ENCODE measurements around the gene CNIH4.

The CNIH4 gene

DNA sequence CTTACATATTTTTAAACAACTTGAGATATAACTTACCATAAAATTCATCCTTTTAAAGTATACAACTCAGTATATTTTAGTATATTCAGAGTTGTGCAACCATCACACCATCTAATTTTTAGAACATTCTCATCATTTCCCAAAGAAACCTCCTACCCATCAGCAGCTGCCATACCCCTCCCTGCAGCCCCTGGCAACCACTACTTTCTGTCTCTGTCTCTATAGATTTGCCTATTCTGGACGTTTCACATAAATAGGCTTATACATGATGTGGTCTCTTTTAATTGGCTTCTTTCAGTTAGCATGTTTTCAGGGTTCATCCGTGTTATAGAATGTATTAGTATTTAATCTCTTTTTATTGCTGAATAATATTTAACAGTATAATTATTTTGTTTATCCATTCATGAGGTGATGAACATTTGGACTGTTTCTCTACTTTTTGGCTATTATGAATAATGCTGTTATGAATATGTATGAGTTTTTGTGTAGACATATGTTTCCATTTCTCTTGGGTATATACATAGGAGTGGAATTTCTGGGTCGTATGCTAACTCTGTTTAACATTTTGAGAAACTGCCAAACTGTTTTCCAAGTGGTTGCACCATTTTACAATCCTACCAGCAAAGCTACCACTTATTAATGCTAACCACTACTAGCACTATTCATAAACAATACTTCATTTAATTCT, 48.4 kb downstream of the CNIH4 start:
- ChIA-PET CTCF (no interaction called here), POLR2A (no interaction called here)
- TF ChIP-seq FOXM1 (IDR thresholded peaks at IDR 0.05; ENCODE audit: borderline replicate concordance) = no peak
- no peak for TF ChIP-seq HDGF (IDR thresholded peaks at IDR 0.05; ENCODE audit: borderline replicate concordance)
- no peak for TF ChIP-seq SUZ12 (IDR thresholded peaks at IDR 0.05)
- no peak for TF ChIP-seq BHLHE40 (IDR thresholded peaks at IDR 0.05; ENCODE audit: borderline replicate concordance)
- TF ChIP-seq, protein P1, sequence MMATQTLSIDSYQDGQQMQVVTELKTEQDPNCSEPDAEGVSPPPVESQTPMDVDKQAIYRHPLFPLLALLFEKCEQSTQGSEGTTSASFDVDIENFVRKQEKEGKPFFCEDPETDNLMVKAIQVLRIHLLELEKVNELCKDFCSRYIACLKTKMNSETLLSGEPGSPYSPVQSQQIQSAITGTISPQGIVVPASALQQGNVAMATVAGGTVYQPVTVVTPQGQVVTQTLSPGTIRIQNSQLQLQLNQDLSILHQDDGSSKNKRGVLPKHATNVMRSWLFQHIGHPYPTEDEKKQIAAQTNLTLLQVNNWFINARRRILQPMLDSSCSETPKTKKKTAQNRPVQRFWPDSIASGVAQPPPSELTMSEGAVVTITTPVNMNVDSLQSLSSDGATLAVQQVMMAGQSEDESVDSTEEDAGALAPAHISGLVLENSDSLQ (IDR thresholded peaks at IDR 0.05) = no peak
- no peak for TF ChIP-seq L3MBTL2 (conservative IDR thresholded peaks at IDR 0.05)
- TF ChIP-seq NFRKB (IDR thresholded peaks at IDR 0.05) = no peak
- DNase-seq (ENCODE audit: extremely low spot score) = no peak

DNA sequence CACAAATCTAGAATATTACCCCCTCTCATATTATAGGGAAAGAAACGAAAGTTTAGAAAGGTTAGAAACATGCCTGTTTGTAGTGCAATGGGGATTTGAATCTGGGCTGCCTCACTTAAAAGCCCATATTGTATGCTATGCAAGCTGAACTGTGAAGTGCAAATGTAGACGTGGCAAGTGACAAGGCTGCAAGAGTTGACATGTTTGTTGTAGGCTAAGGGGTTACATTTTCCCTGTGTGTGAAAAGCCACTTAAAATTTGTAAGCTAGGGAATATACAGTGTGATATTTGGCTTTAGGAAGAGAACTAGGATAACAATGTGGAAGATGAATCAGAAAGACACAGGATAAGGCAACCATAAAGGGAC, 48.9 kb downstream of the CNIH4 start:
- ChIA-PET CTCF (no interaction called here), POLR2A (no interaction called here)
- no peak for DNase-seq (ENCODE audit: extremely low spot score)
- TF ChIP-seq L3MBTL2 (conservative IDR thresholded peaks at IDR 0.05) (no peak), FOXM1 (IDR thresholded peaks at IDR 0.05; ENCODE audit: borderline replicate concordance) (no peak), ZNF384 (IDR thresholded peaks at IDR 0.05) (no peak), FOXK2 (IDR thresholded peaks at IDR 0.05) (no peak), ARNT (IDR thresholded peaks at IDR 0.05) (no peak), CTBP1 (IDR thresholded peaks at IDR 0.05; ENCODE audit: borderline replicate concordance) (no peak), LEF1 (IDR thresholded peaks at IDR 0.05; ENCODE audit: borderline replicate concordance) (no peak), NFRKB (IDR thresholded peaks at IDR 0.05) (no peak), BHLHE40 (IDR thresholded peaks at IDR 0.05; ENCODE audit: borderline replicate concordance) (no peak), TARDBP (IDR thresholded peaks at IDR 0.05) (no peak), FOXA1 (IDR thresholded peaks at IDR 0.05) (no peak), SUZ12 (IDR thresholded peaks at IDR 0.05) (no peak), ELF4 (IDR thresholded peaks at IDR 0.05) (no peak), SP1 (IDR thresholded peaks at IDR 0.05) (no peak), HDGF (IDR thresholded peaks at IDR 0.05; ENCODE audit: borderline replicate concordance) (no peak)
- TF ChIP-seq, protein P1 (IDR thresholded peaks at IDR 0.05) = no peak

DNA sequence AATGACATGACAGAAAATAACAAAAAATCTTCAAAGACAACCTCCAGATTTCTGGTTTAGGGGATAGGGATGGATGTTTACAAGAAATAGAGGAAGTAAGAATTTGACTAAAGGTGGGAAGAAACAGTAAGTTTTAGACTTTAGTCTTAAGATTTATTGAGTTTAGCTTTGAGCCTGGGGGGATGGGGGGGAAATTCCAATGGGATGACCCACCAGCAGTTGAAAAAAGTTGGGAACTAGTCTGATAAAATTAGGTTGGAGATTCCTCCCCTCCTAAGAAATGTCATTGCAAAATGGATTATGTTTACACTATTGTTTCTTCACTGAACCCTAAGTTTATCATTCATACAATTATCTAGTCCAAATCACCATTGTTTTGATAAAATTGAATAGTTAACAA, 49.5 kb downstream of the CNIH4 start:
- ChIA-PET POLR2A (no interaction called here), CTCF (no interaction called here)
- no peak for TF ChIP-seq NFRKB (IDR thresholded peaks at IDR 0.05)
- no peak for TF ChIP-seq SUZ12 (IDR thresholded peaks at IDR 0.05)
- TF ChIP-seq FOXM1 (IDR thresholded peaks at IDR 0.05; ENCODE audit: borderline replicate concordance) = no peak
- TF ChIP-seq FOXA1 (IDR thresholded peaks at IDR 0.05) = no peak
- no peak for TF ChIP-seq TARDBP (IDR thresholded peaks at IDR 0.05)
- TF ChIP-seq, protein P1 (IDR thresholded peaks at IDR 0.05) = no peak
- TF ChIP-seq FOXK2 (IDR thresholded peaks at IDR 0.05) = no peak
- TF ChIP-seq LEF1 (IDR thresholded peaks at IDR 0.05; ENCODE audit: borderline replicate concordance) = no peak
- TF ChIP-seq SP1 (IDR thresholded peaks at IDR 0.05) = no peak
- no peak for TF ChIP-seq BHLHE40 (IDR thresholded peaks at IDR 0.05; ENCODE audit: borderline replicate concordance)
- TF ChIP-seq ELF4 (IDR thresholded peaks at IDR 0.05) = no peak
- no peak for TF ChIP-seq CTBP1 (IDR thresholded peaks at IDR 0.05; ENCODE audit: borderline replicate concordance)
- no peak for TF ChIP-seq ZNF384 (IDR thresholded peaks at IDR 0.05)
- no peak for TF ChIP-seq HDGF (IDR thresholded peaks at IDR 0.05; ENCODE audit: borderline replicate concordance)
- no peak for TF ChIP-seq ARNT (IDR thresholded peaks at IDR 0.05)
- no peak for TF ChIP-seq L3MBTL2 (conservative IDR thresholded peaks at IDR 0.05)
- no peak for DNase-seq (ENCODE audit: extremely low spot score)

DNA sequence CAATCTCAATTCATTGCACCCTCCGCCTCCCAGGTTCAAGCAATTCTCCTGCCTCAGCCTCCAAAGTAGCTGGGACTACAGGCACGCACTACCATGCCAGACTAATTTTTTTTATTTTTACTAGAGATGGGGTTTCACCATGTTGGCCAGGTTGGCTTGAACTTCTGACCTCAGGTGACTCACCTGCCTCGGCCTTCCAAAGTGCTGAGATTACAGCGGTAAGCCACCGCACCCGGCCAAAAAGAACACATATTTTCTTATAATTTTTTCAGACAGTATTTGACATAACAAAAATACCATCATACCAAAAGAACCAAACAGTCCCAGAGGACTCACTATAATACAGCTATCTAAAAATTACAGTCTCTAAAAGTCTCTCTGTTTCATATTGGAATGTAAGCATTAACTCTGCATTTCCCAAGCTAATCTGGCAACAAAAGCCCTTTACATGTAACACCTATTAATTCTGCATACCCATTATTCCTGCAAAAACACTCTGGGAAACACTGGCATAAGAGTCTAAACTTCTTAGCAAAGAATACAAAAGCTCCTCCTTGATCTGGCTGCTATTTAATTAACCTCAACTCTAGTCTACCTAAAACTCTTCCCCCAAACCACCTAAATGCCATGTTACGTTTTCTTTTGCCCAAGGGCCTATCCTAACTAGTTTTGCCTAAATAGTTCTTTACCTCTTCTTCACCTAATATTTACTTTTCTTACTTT, 51.1 kb downstream of the CNIH4 start:
- no peak for DNase-seq (ENCODE audit: extremely low spot score)
- ChIA-PET POLR2A (interaction anchor here (1.1 kb wide), 1 partner anchor 27 kb away, joined by 4 read pairs; the partner anchor contains the start of gene WDR26), CTCF (interaction anchor here (0.6 kb wide), 1 partner anchor 346 kb away, joined by 3 read pairs; no protein-coding TSS in a partner anchor)
- TF ChIP-seq TARDBP (IDR thresholded peaks at IDR 0.05) (no peak), NFRKB (IDR thresholded peaks at IDR 0.05) (no peak), SUZ12 (IDR thresholded peaks at IDR 0.05) (no peak), FOXA1 (IDR thresholded peaks at IDR 0.05) (no peak), FOXK2 (IDR thresholded peaks at IDR 0.05) (no peak)

DNA sequence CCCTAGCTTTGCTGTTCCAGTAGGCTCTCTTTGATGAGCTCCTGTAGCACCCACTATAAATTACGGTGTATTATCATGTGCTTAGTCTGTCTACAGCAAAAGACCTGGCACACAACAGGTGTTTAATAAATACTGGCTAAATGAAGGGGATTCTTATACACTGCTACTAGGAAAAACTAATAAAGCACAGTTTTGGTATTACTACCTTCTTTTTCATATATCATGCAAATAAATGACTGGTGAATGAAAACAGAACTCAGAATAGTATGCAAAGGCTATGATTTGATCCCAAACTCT, 51.6 kb downstream of the CNIH4 start:
- ChIA-PET CTCF (interaction anchor here (0.7 kb wide), 1 partner anchor 519 kb away, joined by 9 read pairs; no protein-coding TSS in a partner anchor), POLR2A (interaction anchor here (1.1 kb wide), 1 partner anchor 26 kb away, joined by 4 read pairs; the partner anchor contains the start of gene WDR26)
- no peak for DNase-seq (ENCODE audit: extremely low spot score)
- TF ChIP-seq SUZ12 (IDR thresholded peaks at IDR 0.05) (no peak), ZNF384 (IDR thresholded peaks at IDR 0.05) (no peak), BHLHE40 (IDR thresholded peaks at IDR 0.05; ENCODE audit: borderline replicate concordance) (no peak), NFRKB (IDR thresholded peaks at IDR 0.05) (no peak), CTBP1 (IDR thresholded peaks at IDR 0.05; ENCODE audit: borderline replicate concordance) (no peak), SP1 (IDR thresholded peaks at IDR 0.05) (no peak), FOXM1 (IDR thresholded peaks at IDR 0.05; ENCODE audit: borderline replicate concordance) (no peak), FOXA1 (IDR thresholded peaks at IDR 0.05) (no peak), ELF4 (IDR thresholded peaks at IDR 0.05) (no peak), FOXK2 (IDR thresholded peaks at IDR 0.05) (no peak), TARDBP (IDR thresholded peaks at IDR 0.05) (no peak), HDGF (IDR thresholded peaks at IDR 0.05; ENCODE audit: borderline replicate concordance) (no peak), L3MBTL2 (conservative IDR thresholded peaks at IDR 0.05) (no peak), LEF1 (IDR thresholded peaks at IDR 0.05; ENCODE audit: borderline replicate concordance) (no peak), ARNT (IDR thresholded peaks at IDR 0.05) (no peak)
- TF ChIP-seq, protein P1 (IDR thresholded peaks at IDR 0.05) = no peak

Data from HEK293T (cell line).